Measurements from ENCODE around the gene PLSCR1. TPM values are rescaled to one million over a fixed set of nuclear protein-coding genes. Genes with fewer than 3 reads are reported as not detected.
A peak's percentile ranks its signal among the peaks of the same experiment; 100 is the strongest.

The PLSCR1 gene
- total RNA-seq, 1 donor from 2014 or later, result 23.6 TPM

DNA sequence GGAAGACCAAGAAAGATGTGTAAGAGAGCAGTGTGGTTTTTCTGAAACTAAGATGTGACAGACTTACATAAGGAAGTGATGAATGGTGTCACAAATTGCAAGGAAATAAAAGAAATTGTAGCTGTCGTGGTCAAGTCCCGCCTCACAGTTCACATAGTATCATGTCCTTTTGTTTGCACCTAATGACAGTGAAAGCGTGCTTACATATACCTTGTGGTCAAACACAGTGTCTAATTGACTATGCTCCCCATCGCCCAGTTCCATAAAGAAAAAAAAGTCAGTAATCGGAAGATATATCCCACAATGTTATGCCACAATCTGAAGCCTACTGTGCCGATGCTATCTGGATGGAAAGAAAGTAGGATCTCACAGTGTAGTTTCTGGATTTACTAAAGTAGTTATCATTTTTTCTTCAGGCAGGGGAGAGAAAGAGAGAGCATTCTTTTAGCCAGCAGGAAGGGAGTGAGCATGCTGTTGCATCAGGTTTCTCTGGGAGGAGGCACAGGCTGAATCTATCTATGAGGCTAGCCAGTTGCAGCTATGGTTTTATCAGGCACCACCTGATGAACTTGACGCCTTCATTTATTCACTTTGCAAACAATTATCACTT, 9.8 kb upstream of the PLSCR1 start:
- no peak for ATAC-seq
- intact Hi-C loops (cut with micrococcal nuclease), result no loop called here
- DNase-seq, result no peak

DNA sequence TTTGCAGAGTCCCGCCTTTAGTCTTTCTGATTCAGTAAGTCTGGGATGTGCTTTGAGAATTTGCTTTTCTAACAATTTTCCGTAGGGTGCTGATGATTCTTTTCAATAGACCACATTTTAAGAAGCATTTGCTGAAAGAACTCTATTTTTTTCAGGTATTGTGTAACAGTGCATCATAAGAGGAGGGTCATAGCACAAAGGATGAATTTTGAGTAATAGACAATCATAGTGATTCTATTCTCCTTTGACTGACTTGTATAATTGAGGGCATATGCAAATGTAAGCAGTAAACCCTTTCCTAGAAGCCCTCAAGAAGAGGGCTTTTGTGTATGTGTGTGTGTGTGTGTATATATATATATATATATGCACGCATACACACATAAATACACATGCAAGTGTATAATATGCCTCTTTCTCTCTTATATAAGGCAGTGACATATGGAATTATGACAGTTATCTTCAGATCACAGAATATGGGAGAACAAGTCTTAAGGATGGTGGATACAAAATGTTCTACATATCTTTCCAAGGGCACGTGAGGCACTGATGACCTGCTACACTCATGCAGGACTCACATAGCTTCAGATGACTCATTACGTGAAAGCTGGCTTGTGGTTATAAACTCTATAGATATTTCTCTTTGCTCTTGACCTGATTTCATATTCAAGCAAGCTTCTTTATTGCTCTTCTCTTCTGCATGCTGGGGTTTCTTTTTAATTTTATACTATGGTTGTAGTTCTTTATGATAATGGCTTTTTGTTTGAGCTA, 6.5 kb upstream of the PLSCR1 start:
- intact Hi-C loops (cut with micrococcal nuclease), result no loop called here
- ATAC-seq (no peak), DNase-seq (no peak)

DNA sequence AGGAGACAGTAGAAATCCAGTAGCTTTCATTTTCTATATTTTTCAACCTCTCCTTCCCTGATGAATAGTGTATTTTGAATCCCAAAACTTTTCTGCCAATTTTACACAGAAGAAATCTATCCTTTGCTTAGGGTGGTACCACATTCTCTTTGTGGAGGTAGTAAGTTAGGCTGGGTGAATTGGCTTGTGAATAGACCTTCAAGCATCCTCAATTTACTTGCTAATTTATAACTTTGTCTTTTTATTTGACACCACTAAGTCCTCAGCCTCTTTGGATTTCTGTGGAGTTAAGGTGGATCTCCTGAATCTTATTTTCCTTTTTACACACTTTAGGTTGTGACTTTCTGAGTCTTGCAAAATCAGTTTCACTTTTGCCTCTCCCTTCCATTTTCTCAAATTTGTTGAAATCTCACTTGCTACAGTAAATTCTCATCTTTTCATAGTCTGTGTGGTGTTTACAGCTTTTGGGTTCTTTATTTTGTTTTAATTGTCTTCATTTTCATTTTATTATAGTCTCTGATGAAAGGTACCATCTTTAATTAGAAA, 5.7 kb upstream of the PLSCR1 start:
- DNase-seq (no peak), ATAC-seq (no peak)
- intact Hi-C loops (cut with micrococcal nuclease), result no loop called here

DNA sequence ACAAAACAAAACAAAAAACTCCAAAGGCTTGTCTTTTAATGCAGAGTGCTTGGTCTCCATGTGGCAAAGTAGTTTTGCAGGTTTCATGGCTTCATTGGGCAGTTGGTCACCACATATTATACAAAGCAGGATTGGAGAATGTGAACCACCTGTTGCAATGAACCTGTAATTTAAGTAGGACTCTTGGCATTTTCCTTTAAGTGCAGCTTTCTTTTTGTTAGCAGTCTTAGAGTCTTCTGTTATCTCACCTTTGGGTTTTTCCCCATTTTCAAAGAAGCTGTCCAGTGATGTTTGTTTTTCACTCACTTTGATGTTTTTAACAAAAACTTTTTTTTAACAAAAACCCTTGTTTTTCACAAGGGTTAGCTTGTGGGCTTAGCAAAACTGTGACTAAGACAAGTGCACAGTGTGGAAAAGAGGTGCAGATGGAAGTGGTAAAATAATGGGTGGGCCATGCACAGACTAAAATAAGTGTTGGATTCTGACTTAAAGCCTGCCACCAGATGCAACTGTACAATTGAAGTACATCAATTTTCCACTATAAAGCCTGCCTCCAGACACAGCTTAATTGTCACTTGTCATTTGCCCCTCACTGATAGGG, 2.9 kb upstream of the PLSCR1 start:
- intact Hi-C loops (cut with micrococcal nuclease), result no loop called here
- DNase-seq (no peak), ATAC-seq (no peak)

DNA sequence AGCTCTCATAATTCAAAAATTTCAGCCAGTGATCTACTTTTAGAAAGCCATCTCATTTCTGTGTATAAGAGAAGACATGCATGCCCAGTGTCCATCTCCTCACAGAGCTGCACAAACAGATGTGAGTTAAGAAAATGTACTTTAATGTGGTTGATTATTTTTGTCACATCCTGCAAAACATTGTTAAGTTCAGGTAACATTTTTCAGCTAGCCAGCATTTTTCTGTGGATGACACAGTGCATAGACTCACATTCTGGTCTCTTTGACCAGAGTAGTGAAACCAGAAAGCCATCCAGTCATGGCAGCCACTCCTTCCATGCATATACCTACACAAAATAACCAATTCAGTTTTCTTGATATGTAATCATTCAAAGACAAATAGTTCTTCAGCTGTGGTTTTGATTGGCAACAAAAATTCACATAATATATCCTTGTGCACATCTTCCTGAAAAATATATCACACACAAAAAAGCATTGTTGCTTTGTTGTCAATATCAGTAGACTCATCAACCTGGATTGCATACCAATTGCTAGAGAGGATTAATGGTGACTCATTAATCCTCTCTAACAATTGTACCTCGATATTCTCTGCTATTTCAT, 2.1 kb upstream of the PLSCR1 start:
- no peak for ATAC-seq
- no peak for DNase-seq
- intact Hi-C loops (cut with micrococcal nuclease), result no loop called here

DNA sequence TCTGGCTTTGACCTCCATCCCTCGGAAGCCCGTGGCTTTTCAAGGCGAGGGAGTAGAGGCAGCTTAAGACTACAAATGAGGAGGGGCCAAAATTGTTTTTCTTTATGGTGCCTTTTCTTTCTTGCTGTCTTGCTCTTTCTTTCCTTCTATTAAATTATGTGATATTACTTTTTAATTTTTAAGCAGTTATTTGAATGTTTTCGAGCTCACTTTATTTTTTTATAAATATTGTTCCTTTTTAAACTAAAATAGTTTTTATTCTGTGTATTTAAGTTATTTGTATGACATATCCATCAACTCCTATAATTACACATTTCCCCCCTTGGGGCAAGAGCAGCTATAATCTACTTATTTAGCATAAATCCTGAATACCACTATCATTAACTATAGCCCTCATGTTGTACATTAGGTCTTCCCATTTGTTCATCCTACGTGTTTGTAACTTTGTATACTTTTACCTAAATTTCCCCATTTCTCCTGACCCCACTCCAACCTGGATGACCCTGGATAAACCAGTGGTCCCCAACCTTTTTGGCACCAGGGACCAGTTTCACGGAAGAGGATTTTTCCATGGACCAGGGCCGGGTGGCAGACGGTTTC, 622 bp upstream of the PLSCR1 start:
- intact Hi-C loops (cut with micrococcal nuclease), result no loop called here

DNA sequence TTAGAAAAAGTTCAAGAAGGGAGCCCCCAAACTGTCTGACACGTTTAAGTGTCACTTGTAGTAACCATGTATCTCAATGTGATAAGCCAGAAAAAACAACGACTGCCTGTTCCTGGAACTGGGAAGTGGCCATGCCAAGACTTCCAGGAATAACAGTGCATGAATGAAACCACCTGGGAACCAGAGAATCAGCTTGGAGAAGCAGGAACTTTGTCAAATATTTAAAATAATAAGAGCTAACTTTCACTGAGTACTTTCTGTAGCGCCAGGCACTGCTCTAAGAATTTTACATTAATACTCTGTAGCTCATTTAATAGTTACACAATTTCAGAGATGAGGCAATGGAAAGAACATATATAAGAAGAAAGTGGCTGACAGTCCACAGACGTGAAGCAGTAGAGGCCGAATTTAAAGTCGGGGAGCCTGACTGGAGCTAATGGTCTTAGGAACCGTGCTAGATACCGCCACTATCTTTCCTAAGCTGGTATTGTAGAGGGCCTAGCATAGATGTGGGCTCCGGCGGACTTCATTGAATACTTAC, 876 bp downstream of the PLSCR1 start:
- DNase-seq (no peak), ATAC-seq (peak; percentile 44)
- intact Hi-C loops (cut with micrococcal nuclease), result no loop called here

More for the DNA sequence above, 622 bp upstream of the PLSCR1 start:
- no peak for DNase-seq
- no peak for ATAC-seq

DNA sequence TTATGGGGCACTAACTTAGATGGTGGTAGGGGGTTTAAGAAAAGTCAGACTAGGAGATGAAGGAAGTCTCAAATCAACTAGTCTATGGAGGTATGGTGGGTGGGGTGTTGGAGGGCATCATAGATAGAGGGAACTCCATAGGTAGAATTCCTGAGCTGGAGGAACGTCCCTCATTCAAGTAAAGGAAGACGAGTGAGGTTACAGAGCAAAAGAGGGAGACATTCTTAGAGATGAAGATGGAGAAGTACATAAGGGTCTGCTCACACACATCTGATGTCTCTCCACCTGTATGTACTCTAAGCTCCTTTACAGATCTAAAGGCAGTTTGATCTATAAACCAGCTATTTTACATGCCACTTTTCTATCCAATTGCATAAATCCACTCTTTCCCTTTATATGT, 1.4 kb downstream of the PLSCR1 start:
- no peak for ATAC-seq
- DNase-seq, result no peak
- intact Hi-C loops (cut with micrococcal nuclease), result no loop called here

DNA sequence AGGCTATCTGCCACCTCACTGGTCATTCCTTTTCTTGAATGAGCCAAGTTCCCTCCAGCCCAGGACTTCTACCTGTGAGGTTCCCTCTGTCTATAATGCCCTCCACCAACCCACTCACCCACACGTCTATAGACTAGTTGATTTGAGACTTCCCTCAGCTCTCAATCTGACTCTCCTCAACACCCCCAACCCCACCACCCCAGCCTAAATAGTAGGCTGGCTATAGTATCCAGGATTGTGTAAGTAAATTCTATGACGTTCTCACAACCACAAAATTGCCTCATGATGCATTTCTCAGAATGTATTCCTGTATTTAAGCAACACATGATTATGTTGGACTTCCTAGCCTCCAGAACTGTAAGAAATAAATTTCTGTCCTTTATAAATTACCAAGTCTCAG, 2.2 kb downstream of the PLSCR1 start:
- intact Hi-C loops (cut with micrococcal nuclease), result no loop called here
- ATAC-seq, result no peak
- DNase-seq, result no peak

DNA sequence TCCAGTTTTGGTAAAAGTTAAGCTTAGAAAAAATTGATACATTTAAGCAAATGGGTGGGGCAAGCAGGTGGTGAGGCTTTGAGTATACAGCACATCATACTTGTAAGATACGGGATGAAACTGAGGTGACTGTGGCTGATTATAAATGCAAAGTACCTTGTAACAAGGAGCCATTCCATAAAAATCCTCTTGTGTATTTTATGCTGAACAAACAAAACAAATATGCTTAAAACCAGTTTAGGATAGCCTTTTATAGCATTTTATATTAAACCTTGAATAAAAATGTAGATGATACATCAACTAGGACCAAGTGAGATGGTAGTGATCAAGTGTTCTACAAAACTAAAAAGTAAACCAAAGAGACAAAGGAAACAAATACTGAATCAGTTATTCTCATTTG, 3.4 kb downstream of the PLSCR1 start:
- ATAC-seq (no peak), DNase-seq (no peak)
- intact Hi-C loops (cut with micrococcal nuclease), result no loop called here

DNA sequence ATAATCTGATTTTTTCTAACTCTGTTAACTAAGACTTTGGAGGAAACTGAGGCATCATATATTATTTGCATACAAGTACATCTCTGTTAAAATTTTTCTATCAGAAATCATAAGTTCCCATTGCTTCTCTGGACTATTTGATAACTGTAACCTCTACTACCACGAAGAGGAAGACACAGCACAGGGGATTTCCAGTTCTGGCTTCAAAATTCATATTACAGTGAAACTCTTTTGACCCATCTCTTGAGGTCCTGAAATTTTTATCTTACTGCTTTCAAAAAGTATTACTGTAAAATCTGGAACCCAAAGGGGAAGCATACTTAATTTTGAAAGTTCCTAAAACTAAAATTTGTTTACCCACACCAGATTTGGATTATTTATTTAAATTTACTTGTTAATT, 4.2 kb downstream of the PLSCR1 start:
- no peak for ATAC-seq
- intact Hi-C loops (cut with micrococcal nuclease), result no loop called here
- DNase-seq, result no peak

DNA sequence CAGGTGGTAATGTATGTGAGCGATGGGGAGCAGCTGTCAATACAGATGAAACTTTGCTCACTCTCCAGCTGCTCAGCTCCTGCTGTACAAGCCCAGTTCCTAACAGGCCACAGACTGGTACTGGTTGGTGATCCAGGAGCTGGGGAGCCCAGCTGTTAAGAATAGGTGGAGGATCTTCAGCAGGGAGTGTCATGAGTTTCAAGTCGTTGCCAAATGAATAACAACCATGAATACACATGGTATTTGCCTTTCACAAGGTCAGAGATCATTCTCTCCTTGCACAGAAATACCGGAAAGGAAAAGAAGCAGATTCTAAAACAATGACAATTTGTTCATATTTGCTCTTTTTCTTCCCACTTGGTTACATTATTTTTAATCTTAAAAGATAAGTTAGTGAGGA, 5.1 kb downstream of the PLSCR1 start:
- ATAC-seq (no peak), DNase-seq (no peak)
- intact Hi-C loops (cut with micrococcal nuclease), result no loop called here

DNA sequence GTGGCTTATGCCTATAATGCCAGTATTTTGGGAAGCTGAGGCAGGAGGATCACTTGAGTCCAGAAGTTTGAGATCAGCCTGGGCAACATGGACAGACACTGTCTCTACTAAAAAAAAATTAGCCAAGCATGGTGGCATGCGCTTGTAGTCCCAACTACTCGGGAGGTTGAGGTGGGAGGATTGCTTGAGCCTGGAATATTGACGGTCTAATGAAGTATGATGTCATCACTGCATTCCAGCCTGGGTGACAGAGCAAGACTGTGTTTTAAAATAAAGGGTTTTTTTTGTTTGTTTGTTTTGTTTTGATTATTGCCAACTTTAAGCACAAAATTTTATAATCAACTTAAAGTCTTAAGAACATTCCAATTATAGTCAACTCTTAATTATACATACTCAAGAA, 6.8 kb downstream of the PLSCR1 start:
- DNase-seq (no peak), ATAC-seq (no peak)
- intact Hi-C loops (cut with micrococcal nuclease), result no loop called here

DNA sequence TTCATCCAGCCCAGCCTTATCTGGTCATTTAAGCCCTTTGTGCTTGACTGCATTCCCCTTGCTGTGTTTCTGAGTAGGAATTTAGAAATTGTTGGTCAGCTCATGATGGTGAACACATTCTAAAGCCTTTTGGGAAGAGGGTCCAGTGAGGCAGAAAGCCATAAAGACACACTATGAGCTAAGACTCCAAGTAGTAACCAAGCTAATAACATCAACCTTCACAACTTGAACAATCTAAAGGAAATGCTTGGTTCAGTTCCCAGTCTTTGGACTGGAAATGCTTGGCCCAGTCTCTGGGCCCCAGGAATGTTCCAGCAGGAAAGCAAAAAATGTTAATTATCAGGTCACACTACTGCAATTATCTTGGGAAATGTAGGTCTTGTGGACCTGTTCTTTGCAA, 7.7 kb downstream of the PLSCR1 start:
- DNase-seq (no peak), ATAC-seq (peak; percentile 65)
- intact Hi-C loops (cut with micrococcal nuclease), result no loop called here

DNA sequence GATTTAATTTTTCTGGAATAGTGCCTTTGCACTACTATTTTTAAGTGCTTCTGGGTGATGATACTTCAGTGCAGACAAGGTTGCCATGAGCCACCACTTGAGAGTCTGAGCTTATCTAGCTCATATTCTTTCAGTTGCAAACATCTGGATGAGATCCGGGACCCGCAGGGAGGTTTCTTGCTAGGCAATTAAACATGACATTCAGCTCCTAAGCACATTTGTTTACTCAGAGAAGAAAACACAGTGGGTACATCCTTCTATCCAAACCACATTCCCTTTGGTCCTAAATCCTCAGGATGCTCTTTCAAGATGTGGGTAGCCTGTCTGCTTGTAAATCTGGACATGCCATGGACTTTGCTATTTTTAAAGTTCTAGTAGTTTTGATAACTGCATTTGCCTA, 12.0 kb downstream of the PLSCR1 start:
- DNase-seq (no peak), ATAC-seq (no peak)
- intact Hi-C loops (cut with micrococcal nuclease), result no loop called here

DNA sequence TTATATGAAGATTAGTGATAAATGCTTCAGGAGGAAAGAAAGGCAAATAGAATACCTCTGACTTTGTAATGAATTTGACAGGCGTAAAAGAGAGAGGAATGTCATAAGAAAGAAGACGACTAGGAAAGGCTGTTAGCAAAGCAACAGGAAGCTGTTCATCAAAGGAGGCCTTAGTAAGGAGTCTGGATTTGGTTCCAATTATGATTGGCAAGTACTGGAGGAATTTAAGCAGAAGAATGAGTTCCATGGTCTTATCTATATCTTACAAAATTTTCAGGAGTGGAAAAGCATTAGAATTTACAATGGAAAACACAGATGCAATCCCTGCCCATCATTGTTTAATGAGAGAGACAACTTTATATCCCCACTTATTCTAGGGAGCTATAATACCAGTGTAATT, 13.8 kb downstream of the PLSCR1 start:
- DNase-seq, result no peak
- no peak for ATAC-seq
- intact Hi-C loops (cut with micrococcal nuclease), result no loop called here

DNA sequence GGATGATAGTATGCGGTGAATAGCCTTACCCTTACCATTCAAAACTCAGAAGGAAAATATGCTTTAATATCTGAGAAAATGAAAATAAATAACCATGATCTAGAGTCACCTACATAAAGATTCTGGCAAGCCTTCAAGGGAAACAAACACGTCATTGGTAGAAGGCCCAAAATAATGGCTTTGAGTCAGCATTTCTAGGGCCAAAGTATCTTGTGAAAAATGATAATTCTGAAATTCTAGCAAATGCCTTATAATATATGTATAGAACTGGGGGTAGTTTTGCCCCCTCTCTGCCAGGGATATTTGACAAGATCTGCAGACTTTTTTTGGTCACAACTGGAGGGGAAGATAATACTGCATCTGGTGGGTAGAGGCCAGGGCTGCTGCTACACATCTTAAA, 15.4 kb downstream of the PLSCR1 start:
- intact Hi-C loops (cut with micrococcal nuclease), result no loop called here
- no peak for ATAC-seq

DNA sequence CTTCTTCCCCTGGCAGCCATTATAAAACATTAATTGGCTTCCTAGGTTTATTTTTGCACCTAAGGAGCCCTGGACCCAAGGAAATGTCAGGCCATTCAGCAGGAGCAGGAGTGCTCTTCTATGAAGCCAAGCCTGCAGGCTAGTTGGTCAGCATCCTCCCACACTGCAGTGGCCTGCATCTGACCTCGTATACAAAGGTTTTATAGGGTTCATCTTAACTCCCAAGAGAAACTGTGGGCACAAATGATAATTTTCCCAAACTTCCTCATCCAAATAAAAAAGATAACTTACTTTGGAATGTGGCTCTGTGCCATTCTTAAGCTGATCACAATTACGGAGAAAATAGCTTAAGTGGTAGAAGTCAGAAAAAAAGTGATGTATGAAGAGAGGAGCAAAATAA, 19.4 kb downstream of the PLSCR1 start:
- intact Hi-C loops (cut with micrococcal nuclease), result no loop called here
- ATAC-seq (no peak), DNase-seq (no peak)

More for the DNA sequence above, 15.4 kb downstream of the PLSCR1 start:
- DNase-seq, result no peak

DNA sequence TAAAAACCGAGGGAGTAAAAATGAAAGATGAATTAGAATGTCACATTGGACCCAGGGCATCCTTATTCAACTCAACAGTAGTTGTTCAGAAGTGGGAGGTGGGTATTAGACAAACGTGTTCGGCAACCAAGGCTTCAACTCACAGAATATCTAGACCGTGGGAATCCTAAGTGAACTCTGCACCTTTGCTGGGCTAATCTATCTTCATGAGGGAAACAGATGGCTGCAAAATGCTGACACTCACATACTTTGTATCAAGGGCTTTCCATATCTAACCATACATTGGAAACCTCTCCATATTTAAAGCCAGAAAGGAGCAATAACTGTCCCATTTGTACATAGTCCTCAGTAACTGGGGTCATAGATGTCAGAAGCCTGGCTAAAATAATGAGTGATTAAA, 20.9 kb downstream of the PLSCR1 start:
- no peak for ATAC-seq
- intact Hi-C loops (cut with micrococcal nuclease), result no loop called here
- no peak for DNase-seq
